ENCODE measurements around the gene RAB2B.

The RAB2B gene

GRCh38 chr14:21506557-21506956 is 29.8 kb upstream of the RAB2B start:
- no peak overlapping the region for H3K27ac ChIP-seq
- no peak for TF ChIP-seq CTCF (conservative IDR thresholded peaks at IDR 0.05; ENCODE audit: low read depth)
- DNase-seq (ENCODE audit: low spot score) = no peak
- CTCF ChIA-PET = no interaction called here
- POLR2A ChIA-PET (ENCODE audit: low non-redundant PET) = no interaction called here

GRCh38 chr14:21505012-21505553 is 28.3 kb upstream of the RAB2B start:
- DNase-seq (ENCODE audit: low spot score) = no peak
- TF ChIP-seq CTCF (conservative IDR thresholded peaks at IDR 0.05; ENCODE audit: low read depth) = no peak
- CTCF ChIA-PET = no interaction called here
- H3K27ac ChIP-seq = no peak overlapping the region
- POLR2A ChIA-PET (ENCODE audit: low non-redundant PET) = no interaction called here

GRCh38 chr14:21503376-21503775 is 26.6 kb upstream of the RAB2B start:
- POLR2A ChIA-PET (ENCODE audit: low non-redundant PET) = no interaction called here
- no peak for TF ChIP-seq CTCF (conservative IDR thresholded peaks at IDR 0.05; ENCODE audit: low read depth)
- CTCF ChIA-PET = interaction anchor here (0.5 kb wide), 1 partner anchor 23 kb away, joined by 4 read pairs; no protein-coding TSS in a partner anchor
- H3K27ac ChIP-seq = no peak overlapping the region
- DNase-seq (ENCODE audit: low spot score) = no peak

GRCh38 chr14:21501568-21501967 is 24.8 kb upstream of the RAB2B start:
- no peak for DNase-seq (ENCODE audit: low spot score)
- no peak for TF ChIP-seq CTCF (conservative IDR thresholded peaks at IDR 0.05; ENCODE audit: low read depth)
- ChIA-PET CTCF (interaction anchor here (0.6 kb wide), 2 partner anchors 13 to 1323 kb away, joined by 3 to 4 read pairs; no protein-coding TSS in a partner anchor), POLR2A (ENCODE audit: low non-redundant PET) (no interaction called here)
- H3K27ac ChIP-seq = no peak overlapping the region

- TF ChIP-seq CTCF (conservative IDR thresholded peaks at IDR 0.05; ENCODE audit: low read depth) = peak; percentile 53
- ChIA-PET CTCF (interaction anchor here (0.6 to 1.8 kb wide), 11 partner anchors 10 to 1208 kb away, joined by 3 to 30 read pairs (median 5); partner anchors contain the start of genes METTL3 and OR10G3), POLR2A (ENCODE audit: low non-redundant PET) (no interaction called here)
- DNase-seq (ENCODE audit: low spot score) = peak; percentile 31
- no peak overlapping the region for H3K27ac ChIP-seq
Observed at GRCh38 chr14:21498540-21499526, 22.1 kb upstream of the RAB2B start.

GRCh38 chr14:21496453-21496852 is 19.7 kb upstream of the RAB2B start:
- H3K27ac ChIP-seq = no peak overlapping the region
- CTCF ChIA-PET = no interaction called here
- TF ChIP-seq CTCF (conservative IDR thresholded peaks at IDR 0.05; ENCODE audit: low read depth) = no peak
- POLR2A ChIA-PET (ENCODE audit: low non-redundant PET) = no interaction called here
- no peak for DNase-seq (ENCODE audit: low spot score)
